Right lobe of liver (tissue), 6 donors: ENCODE measurements around the gene ODF2. TPM values are rescaled to one million over a fixed set of nuclear protein-coding genes. Genes with fewer than 3 reads are reported as not detected.

Source experiments
- ATAC-seq, 4 donors: fragments of 200-7000 bp; cut with Tn5 transposase; one replicate each; pipeline ENCODE4 v1.9.1; 2020; ENCODE audit warnings: mild to moderate bottlenecking in 4 of 4, moderate library complexity in 4 of 4
- DNase-seq, 3 donors: peaks; one replicate each; pipeline ENCODE4 v3.0.0-alpha.2; 2020
- H3K27ac ChIP-seq, 3 donors: fragments of 200-600 bp; one replicate each; pipeline ENCODE4 v1.8.0; 2022
- H3K27me3 ChIP-seq, 2 donors: fragments of 200-600 bp; one replicate each; pipeline ENCODE4 v1.8.0; 2022
- H3K36me3 ChIP-seq, 4 donors: fragments of 200-600 bp; sonication (generic) in 1 of 4; one replicate each; pipeline versions ENCODE4 v1.5.1 to v1.8.0; 2017 to 2022; ENCODE audit warnings: control low read depth in 1 of 4
- H3K4me1 ChIP-seq, 4 donors: fragments of 200-600 bp; sonication (generic) in 1 of 4; one replicate each; pipeline versions ENCODE4 v1.5.1 to v1.8.0; 2017 to 2022; ENCODE audit warnings: control low read depth in 1 of 4
- H3K4me3 ChIP-seq, 3 donors: fragments of 200-600 bp; one replicate each; pipeline ENCODE4 v1.8.0; 2022
- H3K9me3 ChIP-seq, 4 donors: fragments of 200-600 bp; sonication (generic) in 1 of 4; one replicate each; pipeline versions ENCODE4 v1.5.1 to v1.8.0; 2017 to 2022; ENCODE audit warnings: control low read depth in 1 of 4
- POLR2A ChIP-seq: fragments of 450-650 bp; IDR thresholded peaks from one replicate; pipeline ENCODE4 v1.6.1; 2017; ENCODE audit warnings: antibody characterized with exemption, mild to moderate bottlenecking
- WGBS: methylation state at CpG from one replicate; pipeline ENCODE4 v1.1.6; 2018; ENCODE audit warnings: low coverage, low lambda C conversion rate; ENCODE audit not compliant: insufficient coverage; ENCODE audit errors: missing lambda C conversion rate; 5-methylcytosine and 5-hydroxymethylcytosine counted together
- intact Hi-C, 2 donors: fragments of 100-400 bp; cut with DNase I; formaldehyde crosslinking; loops; one replicate each; pipeline versions ENCODE4 v1.11.2 to v1.14.1; 2022
- total RNA-seq, 6 experiments: library from RNA; depleted of rRNA in 2 of 6; stranded (reverse); fragments of >200 nt in 2 of 6; fragmentation: NEBNext Ultra II Directional in 3 of 6; extraction: Animal tissue kit (Norgen Biotek cat#: 25700) in 3 of 6; gene quantifications; one replicate each; pipeline versions ENCODE4 v1.1.0 to v1.2.4, GENCODE V29; 2016 to 2023
- TF ChIP-seq, protein P1 (sequence below), 4 donors: fragments of 200-600 bp in 3 of 4; fragments of 450-650 bp in 1 of 4; IDR thresholded peaks; one replicate each; pipeline versions ENCODE4 v1.5.1 to v1.8.0; 2016 to 2022; ENCODE audit warnings: antibody characterized with exemption in 4 of 4, mild to moderate bottlenecking in 2 of 4
- donor health status: DM: no; HTN: yes; CAD: no.
- donor health status: DM: no; HTN: no; CAD: no.
- donor health status: DM: no; HTN: no; CAD: no.
- donor health status: DM: no; HTN: yes; CAD: no.
- donor health status: DM: no; HTN: yes; CAD: no.

The ODF2 gene
- total RNA-seq, 6 experiments from 2014 or later, result 5.5 to 17.1 (median 10.8) TPM

GRCh38 chr9:128431207-128431606 is 24.6 kb upstream of the ODF2 start:
- no peaks in the 10 kb centered on the region for H3K36me3 ChIP-seq
- 78% methylated on average over 1 of the region's 8 CpGs for WGBS

GRCh38 chr9:128434340-128434739 is 21.5 kb upstream of the ODF2 start:
- Histone ChIP-seq H3K27ac (no peak overlapping the region), H3K4me3 (no peak overlapping the region), H3K27me3 (no peaks in the 10 kb centered on the region), H3K9me3 (no peaks in the 10 kb centered on the region), H3K36me3 (no peaks in the 10 kb centered on the region), H3K4me1 (no peaks in the 10 kb centered on the region)
- TF ChIP-seq, protein P1, sequence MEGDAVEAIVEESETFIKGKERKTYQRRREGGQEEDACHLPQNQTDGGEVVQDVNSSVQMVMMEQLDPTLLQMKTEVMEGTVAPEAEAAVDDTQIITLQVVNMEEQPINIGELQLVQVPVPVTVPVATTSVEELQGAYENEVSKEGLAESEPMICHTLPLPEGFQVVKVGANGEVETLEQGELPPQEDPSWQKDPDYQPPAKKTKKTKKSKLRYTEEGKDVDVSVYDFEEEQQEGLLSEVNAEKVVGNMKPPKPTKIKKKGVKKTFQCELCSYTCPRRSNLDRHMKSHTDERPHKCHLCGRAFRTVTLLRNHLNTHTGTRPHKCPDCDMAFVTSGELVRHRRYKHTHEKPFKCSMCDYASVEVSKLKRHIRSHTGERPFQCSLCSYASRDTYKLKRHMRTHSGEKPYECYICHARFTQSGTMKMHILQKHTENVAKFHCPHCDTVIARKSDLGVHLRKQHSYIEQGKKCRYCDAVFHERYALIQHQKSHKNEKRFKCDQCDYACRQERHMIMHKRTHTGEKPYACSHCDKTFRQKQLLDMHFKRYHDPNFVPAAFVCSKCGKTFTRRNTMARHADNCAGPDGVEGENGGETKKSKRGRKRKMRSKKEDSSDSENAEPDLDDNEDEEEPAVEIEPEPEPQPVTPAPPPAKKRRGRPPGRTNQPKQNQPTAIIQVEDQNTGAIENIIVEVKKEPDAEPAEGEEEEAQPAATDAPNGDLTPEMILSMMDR (IDR thresholded peaks at IDR 0.05), result no peak
- TF ChIP-seq POLR2A, result no peak
- WGBS, result no CpG with 5 or more reads among the region's 17 CpGs
- ATAC-seq (no peak), DNase-seq (no peak)
- intact Hi-C loops, result loop anchor here in 1 of 2 donors (10.0 kb wide), 1 partner anchor 200 kb away; no protein-coding TSS in a partner anchor

More at GRCh38 chr9:128431207-128431606, 24.6 kb upstream of the ODF2 start:
- no peak overlapping the region for H3K4me3 ChIP-seq
- H3K4me1 ChIP-seq, result no peaks in the 10 kb centered on the region
- H3K9me3 ChIP-seq, result no peaks in the 10 kb centered on the region
- no peaks in the 10 kb centered on the region for H3K27me3 ChIP-seq
- no peak overlapping the region for H3K27ac ChIP-seq
- intact Hi-C loops, result loop anchor here in 1 of 2 donors (10.0 kb wide), 1 partner anchor 204 kb away; no protein-coding TSS in a partner anchor
- ATAC-seq (no peak), DNase-seq (no peak)
- TF ChIP-seq POLR2A, result no peak
- TF ChIP-seq, protein P1 (IDR thresholded peaks at IDR 0.05), result no peak

DNA sequence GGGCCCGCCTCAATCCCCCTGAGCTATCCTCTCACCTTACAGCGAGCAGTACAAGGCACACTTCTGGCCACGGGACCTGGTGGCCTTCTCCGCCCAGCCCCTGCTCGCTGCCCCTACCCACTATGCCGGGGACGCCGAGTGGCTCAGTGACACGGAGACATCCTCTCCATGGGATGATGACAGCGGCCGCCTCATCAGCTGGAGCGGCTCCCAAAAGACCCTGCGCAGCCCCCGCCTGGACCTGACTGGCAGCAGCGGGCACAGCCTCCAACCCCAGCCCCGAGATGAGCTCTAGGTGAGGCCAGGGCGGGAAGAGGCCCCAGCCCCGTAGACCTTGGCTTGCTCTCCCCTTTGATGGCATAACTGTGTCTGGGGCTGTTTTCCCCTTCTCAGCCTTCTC is 20.2 kb upstream of the ODF2 start:
- no peak overlapping the region for H3K4me3 ChIP-seq
- ATAC-seq (no peak), DNase-seq (no peak)
- no peaks in the 10 kb centered on the region for H3K27me3 ChIP-seq
- 67% methylated on average over 1 of the region's 18 CpGs for WGBS
- H3K9me3 ChIP-seq, result no peaks in the 10 kb centered on the region
- intact Hi-C loops, result loop anchor here in 1 of 2 donors (10.0 kb wide), 1 partner anchor 199 kb away; no protein-coding TSS in a partner anchor
- no peak overlapping the region for H3K27ac ChIP-seq
- H3K36me3 ChIP-seq, result no peaks in the 10 kb centered on the region
- TF ChIP-seq POLR2A, result no peak
- TF ChIP-seq, protein P1 (IDR thresholded peaks at IDR 0.05), result no peak
- H3K4me1 ChIP-seq, result no peaks in the 10 kb centered on the region

- no peak overlapping the region for H3K4me3 ChIP-seq
- H3K9me3 ChIP-seq, result no peaks in the 10 kb centered on the region
- intact Hi-C loops, result loop anchor here in 1 of 2 donors (10.0 kb wide), 1 partner anchor 196 kb away; no protein-coding TSS in a partner anchor
- peak; percentile 88 to 90 (median 89) for DNase-seq
- H3K27ac ChIP-seq, result no peak overlapping the region
- no peaks in the 10 kb centered on the region for H3K27me3 ChIP-seq
- peak; percentile 94 to 99 (median 98) for ATAC-seq
- H3K4me1 ChIP-seq, result no peaks in the 10 kb centered on the region
- 72% methylated on average over 3 of the region's 12 CpGs for WGBS
- no peak for TF ChIP-seq POLR2A
- TF ChIP-seq, protein P1 (IDR thresholded peaks at IDR 0.05), result peak; percentile 90 to 97 (median 94)
- H3K36me3 ChIP-seq, result no peaks in the 10 kb centered on the region
These were observed 17.3 kb upstream of the ODF2 start for GRCh38 chr9:128438343-128439109.
